ENCODE results near the gene FFAR1. TPM values are rescaled to one million over a fixed set of nuclear protein-coding genes. Genes with fewer than 3 reads are reported as not detected.

The FFAR1 gene
- total RNA-seq, 2 experiments from 2014 or later, result 0.10 TPM; not detected in 1

DNA sequence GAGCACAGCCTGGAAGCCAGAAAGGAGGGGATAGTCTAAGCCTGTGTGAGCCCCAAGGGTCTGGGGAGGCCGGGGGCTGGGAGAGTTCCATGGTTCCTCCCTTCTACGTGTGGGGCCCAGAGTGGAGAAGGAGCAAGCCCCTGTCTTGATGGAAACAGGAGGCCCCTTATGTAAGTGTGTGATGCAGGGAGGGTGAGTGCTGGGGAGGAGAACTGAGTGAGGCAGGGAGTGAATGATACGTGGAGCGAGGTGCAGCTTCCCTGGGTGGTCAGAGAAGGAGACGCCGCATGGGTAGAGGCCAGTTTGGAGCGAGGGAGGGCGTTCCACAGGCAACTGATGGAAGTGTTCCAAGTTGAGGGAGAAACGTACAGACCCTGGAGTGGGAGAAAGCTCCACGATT is 39.8 kb upstream of the FFAR1 start:
- Mint-ChIP-seq H3K9me3 (no peaks in the 10 kb centered on the region), H3K27me3 (ENCODE audit: low read depth) (no peaks in the 10 kb centered on the region), H3K36me3 (ENCODE audit: low read depth) (no peaks in the 10 kb centered on the region), H3K4me1 (ENCODE audit: low read depth) (no peaks in the 10 kb centered on the region), H3K27ac (no peak overlapping the region), H3K4me3 (no peak overlapping the region)
- no peak for DNase-seq
- intact Hi-C loops (cut with micrococcal nuclease), result loop anchor here (2.0 kb wide), 1 partner anchor 39 kb away; the partner anchor contains the start of gene FFAR1
- CTCF ChIA-PET, result no interaction called here

GRCh38 chr19:35308910-35309309 is 38.8 kb upstream of the FFAR1 start:
- intact Hi-C loops (cut with micrococcal nuclease), result no loop called here
- Mint-ChIP-seq H3K27ac (no peak overlapping the region), H3K27me3 (ENCODE audit: low read depth) (no peaks in the 10 kb centered on the region), H3K36me3 (ENCODE audit: low read depth) (no peaks in the 10 kb centered on the region), H3K4me1 (ENCODE audit: low read depth) (no peaks in the 10 kb centered on the region), H3K9me3 (no peaks in the 10 kb centered on the region), H3K4me3 (no peak overlapping the region)
- CTCF ChIA-PET, result no interaction called here
- DNase-seq, result no peak

DNA sequence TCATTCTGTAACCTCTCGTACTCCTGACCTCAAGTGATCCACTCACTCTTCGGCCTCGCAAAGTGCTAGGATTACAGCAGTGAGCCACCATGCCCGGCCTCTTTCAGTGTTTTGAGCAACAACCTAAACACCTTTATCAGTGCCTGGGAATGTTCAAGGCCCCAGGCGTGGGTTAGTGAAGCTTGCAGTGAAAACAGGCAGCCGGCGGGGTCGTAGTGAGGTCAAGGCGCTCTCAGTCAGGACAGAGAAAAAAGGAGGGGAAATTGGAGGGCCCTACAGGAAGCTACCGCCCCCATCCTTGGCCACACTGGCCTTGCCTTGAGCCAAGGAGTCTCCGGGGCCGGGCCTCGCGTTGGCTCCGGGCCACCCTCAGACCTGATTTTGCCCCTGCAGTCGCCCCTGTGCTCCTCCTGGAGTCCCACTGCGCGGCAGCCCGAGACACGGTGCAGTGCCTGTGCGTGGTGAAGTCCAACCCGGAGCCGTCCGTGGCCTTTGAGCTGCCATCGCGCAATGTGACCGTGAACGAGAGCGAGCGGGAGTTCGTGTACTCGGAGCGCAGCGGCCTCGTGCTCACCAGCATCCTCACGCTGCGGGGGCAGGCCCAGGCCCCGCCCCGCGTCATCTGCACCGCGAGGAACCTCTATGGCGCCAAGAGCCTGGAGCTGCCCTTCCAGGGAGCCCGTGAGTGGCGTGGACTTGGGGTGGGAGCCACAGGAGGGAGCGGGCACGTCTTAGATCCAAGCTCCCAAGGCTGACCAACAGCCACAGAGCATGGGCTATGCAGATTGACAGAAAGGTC is 38.0 kb upstream of the FFAR1 start:
- H3K4me3 Mint-ChIP-seq, result no peak overlapping the region
- CTCF ChIA-PET, result no interaction called here
- no peaks in the 10 kb centered on the region for H3K9me3 Mint-ChIP-seq

GRCh38 chr19:35310331-35310730 is 37.4 kb upstream of the FFAR1 start:
- Mint-ChIP-seq H3K27me3 (ENCODE audit: low read depth) (no peaks in the 10 kb centered on the region), H3K27ac (no peak overlapping the region), H3K4me1 (ENCODE audit: low read depth) (no peaks in the 10 kb centered on the region), H3K4me3 (no peak overlapping the region), H3K36me3 (ENCODE audit: low read depth) (no peaks in the 10 kb centered on the region), H3K9me3 (no peaks in the 10 kb centered on the region)
- CTCF ChIA-PET, result no interaction called here
- DNase-seq, result no peak
- intact Hi-C loops (cut with micrococcal nuclease), result no loop called here

More for the DNA sequence above, 38.0 kb upstream of the FFAR1 start:
- no peak for DNase-seq
- H3K27ac Mint-ChIP-seq, result no peak overlapping the region
- H3K27me3 Mint-ChIP-seq (ENCODE audit: low read depth), result no peaks in the 10 kb centered on the region
- intact Hi-C loops (cut with micrococcal nuclease), result no loop called here
- no peaks in the 10 kb centered on the region for H3K4me1 Mint-ChIP-seq (ENCODE audit: low read depth)
- H3K36me3 Mint-ChIP-seq (ENCODE audit: low read depth), result no peaks in the 10 kb centered on the region

GRCh38 chr19:35310811-35311465 is 36.8 kb upstream of the FFAR1 start:
- Mint-ChIP-seq H3K4me3 (no peak overlapping the region), H3K9me3 (no peaks in the 10 kb centered on the region), H3K36me3 (ENCODE audit: low read depth) (no peaks in the 10 kb centered on the region), H3K4me1 (ENCODE audit: low read depth) (no peaks in the 10 kb centered on the region), H3K27ac (no peak overlapping the region), H3K27me3 (ENCODE audit: low read depth) (no peaks in the 10 kb centered on the region)
- no peak for DNase-seq
- CTCF ChIA-PET, result interaction anchor here (0.9 kb wide), 1 partner anchor 42 kb away, joined by 3 read pairs; no protein-coding TSS in a partner anchor
- intact Hi-C loops (cut with micrococcal nuclease), result no loop called here

GRCh38 chr19:35311901-35312665 is 35.6 kb upstream of the FFAR1 start:
- Mint-ChIP-seq H3K27ac (no peak overlapping the region), H3K27me3 (ENCODE audit: low read depth) (no peaks in the 10 kb centered on the region), H3K4me3 (no peak overlapping the region), H3K4me1 (ENCODE audit: low read depth) (no peaks in the 10 kb centered on the region), H3K9me3 (no peaks in the 10 kb centered on the region), H3K36me3 (ENCODE audit: low read depth) (no peaks in the 10 kb centered on the region)
- no peak for DNase-seq
- intact Hi-C loops (cut with micrococcal nuclease), result no loop called here
- CTCF ChIA-PET, result interaction anchor here (0.9 kb wide), 1 partner anchor 41 kb away, joined by 3 read pairs; no protein-coding TSS in a partner anchor

DNA sequence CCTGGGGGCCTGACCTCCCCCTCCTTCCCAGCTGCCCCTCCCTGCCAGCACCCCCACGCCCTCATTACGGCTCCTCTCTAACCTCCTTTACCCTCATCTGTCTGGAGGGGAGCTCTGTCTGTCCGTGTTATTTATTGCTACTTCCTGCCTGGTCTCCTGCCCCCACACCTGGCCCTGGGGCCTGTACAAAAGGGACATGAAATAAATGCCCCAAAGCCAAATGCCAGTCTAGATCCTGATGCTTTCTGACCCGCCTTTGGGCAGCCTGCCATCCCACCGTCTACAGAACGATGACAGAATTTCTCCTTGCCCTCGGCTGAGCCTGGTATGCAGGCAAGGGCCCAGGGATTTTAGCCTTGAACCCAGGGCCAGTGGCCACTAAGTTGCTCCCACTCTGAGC is 34.1 kb upstream of the FFAR1 start:
- intact Hi-C loops (cut with micrococcal nuclease), result no loop called here
- Mint-ChIP-seq H3K4me1 (ENCODE audit: low read depth) (peaks cover 2% of the 10 kb centered on the region), H3K27me3 (ENCODE audit: low read depth) (no peaks in the 10 kb centered on the region), H3K36me3 (ENCODE audit: low read depth) (no peaks in the 10 kb centered on the region), H3K4me3 (no peak overlapping the region), H3K9me3 (no peaks in the 10 kb centered on the region), H3K27ac (no peak overlapping the region)
- no peak for DNase-seq
- CTCF ChIA-PET, result interaction anchor here (1.6 kb wide), 1 partner anchor 20 kb away, joined by 4 read pairs; no protein-coding TSS in a partner anchor

DNA sequence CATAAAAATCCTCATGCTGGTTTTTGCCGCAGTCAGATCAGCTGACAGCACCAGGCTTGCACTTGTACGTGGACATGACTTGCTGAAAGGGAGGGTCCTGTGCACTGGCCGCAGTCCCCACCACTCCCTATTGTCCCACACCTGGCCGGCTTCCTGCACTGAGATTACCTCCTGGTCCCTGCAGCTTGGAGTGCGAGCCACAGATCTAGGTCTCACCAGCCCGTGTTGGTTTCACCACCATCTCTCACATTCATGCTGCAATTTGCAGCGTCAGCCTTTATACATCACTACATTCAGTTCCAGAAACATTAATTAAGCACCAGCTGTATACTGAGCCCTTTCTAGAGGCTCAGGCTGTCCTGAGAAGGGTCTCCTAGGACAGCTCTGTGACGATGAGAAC is 33.7 kb upstream of the FFAR1 start:
- DNase-seq, result no peak
- Mint-ChIP-seq H3K4me3 (no peak overlapping the region), H3K4me1 (ENCODE audit: low read depth) (peaks cover 7% of the 10 kb centered on the region), H3K27ac (no peak overlapping the region), H3K27me3 (ENCODE audit: low read depth) (no peaks in the 10 kb centered on the region), H3K9me3 (no peaks in the 10 kb centered on the region), H3K36me3 (ENCODE audit: low read depth) (no peaks in the 10 kb centered on the region)
- intact Hi-C loops (cut with micrococcal nuclease), result no loop called here
- CTCF ChIA-PET, result interaction anchor here (0.7 to 1.6 kb wide), 2 partner anchors 20 to 196 kb away, joined by 3 to 4 read pairs; no protein-coding TSS in a partner anchor

DNA sequence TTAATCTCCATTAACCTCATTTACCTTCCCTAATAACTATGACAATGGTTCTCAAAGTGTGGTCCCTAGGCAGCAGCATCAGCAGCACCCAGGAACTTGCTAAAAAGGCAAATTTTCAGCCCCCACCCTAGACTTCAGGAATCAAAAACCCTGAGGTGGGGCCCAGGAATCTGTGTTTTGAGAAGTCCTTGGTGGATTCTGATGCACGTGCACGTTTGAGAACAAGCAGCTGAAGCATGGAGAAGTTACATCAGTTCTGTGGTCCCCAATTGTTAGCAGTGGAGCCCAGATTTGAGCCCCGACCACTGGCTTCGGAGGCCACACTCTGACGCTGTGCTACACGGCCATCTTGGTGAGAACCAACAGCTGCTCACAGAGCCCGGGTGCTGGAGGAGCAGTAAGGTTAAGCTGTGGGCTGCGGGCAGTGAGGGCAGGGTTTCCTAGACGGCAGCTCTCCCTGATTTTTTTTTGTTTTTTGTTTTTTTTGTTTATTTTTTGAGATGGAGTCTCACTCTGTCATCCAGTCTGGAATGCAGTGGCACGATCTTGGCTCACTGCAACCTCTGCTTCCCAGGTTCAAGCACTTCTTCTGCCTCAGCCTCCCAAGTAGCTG is 32.7 kb upstream of the FFAR1 start:
- Mint-ChIP-seq H3K36me3 (ENCODE audit: low read depth) (no peaks in the 10 kb centered on the region), H3K4me1 (ENCODE audit: low read depth) (peaks cover 10% of the 10 kb centered on the region), H3K27me3 (ENCODE audit: low read depth) (no peaks in the 10 kb centered on the region), H3K9me3 (no peaks in the 10 kb centered on the region), H3K27ac (no peak overlapping the region), H3K4me3 (no peak overlapping the region)
- intact Hi-C loops (cut with micrococcal nuclease), result no loop called here
- DNase-seq, result no peak
- CTCF ChIA-PET, result interaction anchor here (0.5 to 1.6 kb wide), 3 partner anchors 19 to 271 kb away, joined by 3 to 4 read pairs (median 3); no protein-coding TSS in a partner anchor

GRCh38 chr19:35315883-35316282 is 31.8 kb upstream of the FFAR1 start:
- intact Hi-C loops (cut with micrococcal nuclease), result no loop called here
- no peak overlapping the region for H3K27ac Mint-ChIP-seq
- H3K36me3 Mint-ChIP-seq (ENCODE audit: low read depth), result no peaks in the 10 kb centered on the region
- no peak for DNase-seq
- no peaks in the 10 kb centered on the region for H3K9me3 Mint-ChIP-seq
- H3K27me3 Mint-ChIP-seq (ENCODE audit: low read depth), result no peaks in the 10 kb centered on the region
- H3K4me1 Mint-ChIP-seq (ENCODE audit: low read depth), result peaks cover 10% of the 10 kb centered on the region
- H3K4me3 Mint-ChIP-seq, result no peak overlapping the region
- CTCF ChIA-PET, result interaction anchor here (0.5 to 1.2 kb wide), 2 partner anchors 136 to 272 kb away, joined by 3 read pairs; no protein-coding TSS in a partner anchor

DNA sequence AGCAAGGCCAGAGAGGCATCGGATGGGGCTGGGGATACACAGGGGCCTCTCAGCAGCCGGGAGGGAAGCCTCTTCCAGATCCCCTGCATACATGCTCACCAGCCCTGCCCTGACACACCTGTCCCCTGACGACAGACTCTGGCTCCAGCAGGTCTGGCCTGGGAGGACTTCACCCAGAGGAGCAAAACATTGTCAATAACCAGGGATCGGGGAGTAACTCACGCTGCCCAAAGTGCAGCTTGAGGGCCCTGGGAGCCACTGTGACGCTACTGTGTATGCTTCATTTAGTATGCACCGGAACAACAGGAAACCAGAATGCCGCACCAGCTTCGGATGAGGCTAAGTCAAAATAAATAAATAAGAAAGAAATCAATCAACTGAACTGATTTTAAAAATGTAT is 31.1 kb upstream of the FFAR1 start:
- no peak for DNase-seq
- CTCF ChIA-PET, result interaction anchor here (0.7 kb wide), 1 partner anchor 171 kb away, joined by 3 read pairs; no protein-coding TSS in a partner anchor
- H3K4me3 Mint-ChIP-seq, result no peak overlapping the region
- no peak overlapping the region for H3K27ac Mint-ChIP-seq
- H3K27me3 Mint-ChIP-seq (ENCODE audit: low read depth), result no peaks in the 10 kb centered on the region
- H3K36me3 Mint-ChIP-seq (ENCODE audit: low read depth), result no peaks in the 10 kb centered on the region
- H3K4me1 Mint-ChIP-seq (ENCODE audit: low read depth), result peaks cover 10% of the 10 kb centered on the region
- no peaks in the 10 kb centered on the region for H3K9me3 Mint-ChIP-seq
- intact Hi-C loops (cut with micrococcal nuclease), result no loop called here

Measured in activated naive CD4-positive, alpha-beta T cell treated with anti-CD3 and anti-CD28 coated beads for 36 hours (primary cell).